NCI-H1694 treated with DMSO at 0.1 percent for 48 hours (cell line): ENCODE measurements around the gene OPRL1.

Experiments
- DNase-seq: peaks from one replicate; lab custom pipeline; 2025; lab: John Stamatoyannopoulos, UW

The OPRL1 gene

DNA sequence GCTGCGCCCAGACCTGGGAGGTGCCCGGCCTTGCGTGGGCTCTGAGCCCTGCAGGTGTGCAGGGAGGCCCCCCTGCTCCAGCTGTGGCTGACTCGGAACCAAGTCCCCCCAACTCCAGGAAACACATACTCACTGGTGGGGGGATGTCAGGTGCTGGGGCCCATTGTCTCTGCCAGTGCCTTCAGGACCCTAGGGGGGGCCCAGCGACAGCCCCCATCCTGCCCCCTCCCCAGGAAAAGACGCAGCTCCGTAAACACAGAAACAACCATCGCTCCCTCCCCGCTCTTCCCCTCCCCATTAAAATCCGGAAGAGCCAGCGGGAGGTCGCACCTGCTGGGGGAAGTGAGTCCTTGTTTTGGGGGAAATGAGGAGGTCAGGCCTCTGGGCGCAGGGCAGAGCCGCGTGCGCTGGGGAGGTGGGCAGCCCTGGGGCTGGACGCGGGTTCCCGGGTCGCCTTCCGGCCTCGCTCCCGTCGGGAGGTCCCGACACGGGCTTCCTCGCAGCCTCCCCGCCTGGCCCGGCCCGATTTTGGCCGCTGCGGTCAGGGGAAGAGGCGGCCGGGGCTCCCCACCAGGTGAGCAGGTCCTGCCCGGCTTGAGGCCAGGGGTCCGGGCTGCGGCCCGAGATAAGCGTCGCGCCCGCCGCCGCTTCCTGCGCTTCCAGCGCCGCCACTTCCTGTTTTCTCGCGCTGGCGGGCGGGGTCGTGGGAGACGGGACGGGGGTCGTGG is 37.7 kb upstream of the OPRL1 start:
- no peak for DNase-seq

GRCh38 chr20:64043768-64044167 is 36.1 kb upstream of the OPRL1 start:
- no peak for DNase-seq

- no peak for DNase-seq
Observed at GRCh38 chr20:64044484-64045247, 35.2 kb upstream of the OPRL1 start.

- DNase-seq = no peak
Observed at GRCh38 chr20:64045346-64046011, 34.4 kb upstream of the OPRL1 start.

DNA sequence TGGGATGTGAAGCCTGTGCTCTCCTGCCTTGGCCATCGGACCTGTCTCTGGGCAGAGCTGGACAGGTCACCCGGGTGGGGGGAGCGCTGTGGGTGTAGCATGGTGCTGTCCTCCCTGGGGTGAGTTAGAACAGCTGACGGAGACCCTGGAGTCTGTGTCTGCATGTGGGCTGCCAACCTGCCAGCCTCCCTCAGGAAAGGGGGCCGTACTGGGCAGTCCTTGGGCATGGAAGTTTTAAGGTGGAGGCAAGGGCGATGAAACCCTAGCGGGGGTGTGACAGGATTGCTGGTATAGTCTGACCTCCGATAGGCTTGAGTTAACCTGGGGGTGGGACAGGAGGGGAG is 32.9 kb upstream of the OPRL1 start:
- no peak for DNase-seq

- no peak for DNase-seq
Observed at GRCh38 chr20:64047968-64048401, 31.9 kb upstream of the OPRL1 start.

GRCh38 chr20:64048402-64049044 is 31.4 kb upstream of the OPRL1 start:
- no peak for DNase-seq

DNA sequence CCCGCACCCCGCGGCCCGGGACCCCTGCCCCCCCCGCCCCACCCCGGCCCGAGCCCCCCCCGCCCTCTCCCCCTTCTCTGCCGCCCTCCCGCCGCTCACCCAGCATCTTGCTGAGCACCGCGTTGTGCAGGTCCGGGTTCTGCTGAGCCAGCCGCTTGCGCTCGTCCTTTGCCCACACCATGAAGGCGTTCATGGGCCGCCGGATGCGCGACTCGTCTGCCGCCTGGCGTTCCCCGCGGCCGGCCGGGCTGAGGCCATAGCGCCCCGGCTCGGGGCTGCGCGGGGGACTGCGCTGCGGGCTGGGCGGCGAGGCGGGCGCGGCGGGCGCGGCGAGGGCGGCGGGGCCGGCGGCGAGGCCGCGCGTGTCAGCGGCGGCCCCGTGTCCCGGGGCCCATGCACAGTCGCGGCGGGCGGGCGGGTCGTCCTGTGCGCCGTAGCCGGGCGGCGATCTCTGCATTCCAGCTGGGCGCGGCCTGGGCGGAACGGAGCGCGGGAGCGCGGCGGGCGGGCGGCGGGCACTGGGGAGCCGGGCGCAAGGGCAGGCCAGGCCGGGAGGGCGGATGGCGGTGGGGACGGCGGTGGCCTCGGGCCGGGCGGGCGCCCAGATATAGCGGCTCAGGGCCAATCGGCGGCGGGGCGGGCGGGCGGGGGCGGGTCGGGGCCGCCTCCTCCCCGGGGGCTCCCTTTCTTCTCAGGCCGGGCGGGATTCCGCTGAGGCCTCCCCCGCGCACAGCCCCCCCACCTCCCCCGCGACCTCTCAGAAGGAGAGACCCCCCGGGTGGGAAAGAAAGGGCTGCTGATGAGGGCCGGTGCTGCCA is 30.6 kb upstream of the OPRL1 start, which contains the start of gene SOX18:
Gene SOX18 (minus strand): TSS at position 580 of the 818 bp plus-strand sequence. CDS start 123 bp downstream, at position 457.
- DNase-seq = no peak

DNA sequence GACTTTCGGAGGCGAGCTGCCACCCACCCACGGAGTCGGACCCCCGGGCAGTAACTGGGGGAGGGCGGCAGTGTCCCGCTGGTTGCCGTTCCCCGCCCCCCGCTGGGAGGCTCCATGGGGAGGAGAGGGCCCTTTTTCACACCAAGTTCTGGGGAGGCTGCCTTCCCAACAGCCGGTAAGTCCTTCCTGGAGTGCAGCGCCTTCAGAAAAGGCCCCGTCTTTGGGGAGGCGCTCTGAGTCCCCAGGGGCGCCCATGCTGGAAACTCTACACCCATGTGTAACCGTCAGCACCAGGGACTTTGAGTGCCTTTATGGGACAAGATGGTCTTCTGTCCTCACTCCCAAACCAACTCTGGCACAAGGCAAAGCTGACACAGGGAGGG is 30.0 kb upstream of the OPRL1 start:
- no peak for DNase-seq

DNA sequence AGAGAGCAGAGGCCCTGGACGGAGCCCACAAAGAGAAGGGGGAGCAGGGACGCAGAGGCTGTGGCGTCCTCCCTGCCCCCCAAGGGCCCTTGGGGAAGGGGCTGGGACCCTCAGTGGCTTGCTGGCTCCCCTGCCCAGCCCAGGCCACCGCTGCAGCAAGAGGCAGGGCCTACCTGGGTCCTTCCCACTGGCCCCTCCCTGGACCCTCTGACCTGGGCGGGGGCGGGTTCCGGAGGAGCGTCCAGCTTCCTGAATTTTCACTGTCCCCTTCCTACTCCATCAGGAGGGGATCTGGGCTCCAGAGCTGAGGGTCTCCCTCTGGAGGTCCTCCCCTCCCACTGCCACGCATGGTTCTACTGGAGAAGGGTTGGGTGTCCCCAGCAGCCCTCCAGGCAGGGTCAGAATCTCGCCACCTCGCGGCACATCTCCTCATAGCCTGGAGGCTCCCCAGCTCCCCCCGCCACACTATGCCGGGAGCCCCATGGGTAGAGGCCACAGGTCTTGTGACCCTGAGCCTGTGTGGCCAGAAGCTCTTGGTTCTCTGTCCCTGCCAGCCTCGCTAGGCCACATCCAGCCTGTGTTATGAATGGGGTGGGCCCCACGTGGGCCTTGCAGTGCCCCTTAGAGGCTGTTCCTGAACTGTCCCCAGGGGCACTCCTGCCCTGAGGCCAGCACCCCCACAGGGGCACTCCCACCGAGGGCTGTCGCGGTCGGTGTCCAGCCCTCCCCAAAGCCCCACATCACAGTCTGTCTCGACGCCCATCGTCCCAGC is 29.4 kb upstream of the OPRL1 start:
- no peak for DNase-seq

- DNase-seq = no peak
Observed at GRCh38 chr20:64051033-64051452, 28.8 kb upstream of the OPRL1 start.

DNA sequence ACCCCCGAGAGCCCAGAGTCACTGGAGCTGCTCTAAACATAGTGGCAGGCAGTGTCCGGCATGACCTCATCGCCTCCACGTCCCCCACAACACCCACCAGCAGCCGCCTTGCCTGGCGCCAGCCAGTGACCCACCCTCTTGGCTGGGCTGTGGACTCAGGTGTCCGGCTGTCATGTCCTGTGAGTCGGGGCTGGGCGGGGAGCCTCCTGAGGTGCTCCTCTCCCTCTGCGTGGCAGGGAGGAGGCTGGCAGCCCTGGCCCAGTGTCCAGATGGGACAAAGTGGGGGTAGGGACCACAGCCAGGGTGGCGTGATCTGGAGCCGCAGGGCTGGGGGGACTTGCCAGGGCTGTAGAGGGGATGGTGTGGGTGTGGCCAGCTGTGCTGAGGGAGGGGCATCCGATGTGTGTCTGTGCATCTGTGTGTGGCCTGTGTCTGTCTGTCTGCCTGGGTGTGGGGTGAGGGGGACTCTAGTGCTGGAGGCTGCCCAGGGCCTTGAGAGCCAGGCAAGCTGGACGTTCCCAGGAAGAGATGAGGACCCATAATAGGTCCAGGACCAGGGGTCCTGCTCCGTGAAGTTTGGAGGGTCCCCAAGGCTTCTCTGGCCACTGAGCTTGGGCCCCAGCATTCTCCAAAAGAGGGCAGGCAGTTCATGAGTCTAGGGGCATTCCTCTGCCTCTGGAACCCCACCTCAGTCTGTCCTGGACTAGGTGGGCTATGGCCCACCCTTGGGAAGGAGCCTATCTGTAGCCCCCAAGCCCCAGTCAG is 28.1 kb upstream of the OPRL1 start:
- no peak for DNase-seq

GRCh38 chr20:64052326-64052722 is 27.6 kb upstream of the OPRL1 start:
- DNase-seq = no peak

GRCh38 chr20:64052987-64053840 is 26.7 kb upstream of the OPRL1 start:
- DNase-seq = no peak

- DNase-seq = no peak
Observed at GRCh38 chr20:64053841-64054661, 25.8 kb upstream of the OPRL1 start.

- no peak for DNase-seq
Observed at GRCh38 chr20:64055396-64055892, 24.4 kb upstream of the OPRL1 start.

GRCh38 chr20:64055893-64056638 is 23.8 kb upstream of the OPRL1 start:
- no peak for DNase-seq

DNA sequence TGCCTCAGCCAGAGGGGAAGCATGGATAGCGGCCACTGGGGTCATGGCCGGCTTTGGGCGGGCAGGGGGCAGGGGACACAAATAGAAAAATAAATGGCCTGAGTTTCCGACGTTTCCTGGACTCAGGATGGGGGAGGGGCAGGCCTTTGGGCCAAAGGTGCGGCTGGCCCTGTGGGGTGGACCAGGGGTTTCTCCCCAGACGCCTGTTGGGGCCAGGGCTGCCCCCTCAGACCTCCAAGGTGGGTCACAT is 23.3 kb upstream of the OPRL1 start:
- no peak for DNase-seq
